HFF-Myc (cell line): Measurements from ENCODE around the gene TRIM47.

Experiments used
- DNase-seq: peaks from one replicate; pipeline ENCODE4 v3.0.0-alpha.2; 2011; ENCODE audit warnings: low read depth; ENCODE audit errors: extremely low read depth
- H3K4me3 ChIP-seq: replicated peaks from 2 replicates; pipeline ENCODE4 v1.5.1; 2011; ENCODE audit warnings: low read depth, mild to moderate bottlenecking, control low read depth, low read length
- CTCF ChIP-seq: IDR thresholded peaks from 2 replicates; pipeline ENCODE4 v1.5.1; 2012; ENCODE audit warnings: mild to moderate bottlenecking, low read depth, low read length, control low read depth; ENCODE audit errors: missing control alignments

Gene TRIM47

GRCh38 chr17:75831032-75831571, 47.3 kb downstream of the TRIM47 start:
- no peak for DNase-seq
- TF ChIP-seq CTCF = no peak
- no peak overlapping the region for H3K4me3 ChIP-seq

DNA sequence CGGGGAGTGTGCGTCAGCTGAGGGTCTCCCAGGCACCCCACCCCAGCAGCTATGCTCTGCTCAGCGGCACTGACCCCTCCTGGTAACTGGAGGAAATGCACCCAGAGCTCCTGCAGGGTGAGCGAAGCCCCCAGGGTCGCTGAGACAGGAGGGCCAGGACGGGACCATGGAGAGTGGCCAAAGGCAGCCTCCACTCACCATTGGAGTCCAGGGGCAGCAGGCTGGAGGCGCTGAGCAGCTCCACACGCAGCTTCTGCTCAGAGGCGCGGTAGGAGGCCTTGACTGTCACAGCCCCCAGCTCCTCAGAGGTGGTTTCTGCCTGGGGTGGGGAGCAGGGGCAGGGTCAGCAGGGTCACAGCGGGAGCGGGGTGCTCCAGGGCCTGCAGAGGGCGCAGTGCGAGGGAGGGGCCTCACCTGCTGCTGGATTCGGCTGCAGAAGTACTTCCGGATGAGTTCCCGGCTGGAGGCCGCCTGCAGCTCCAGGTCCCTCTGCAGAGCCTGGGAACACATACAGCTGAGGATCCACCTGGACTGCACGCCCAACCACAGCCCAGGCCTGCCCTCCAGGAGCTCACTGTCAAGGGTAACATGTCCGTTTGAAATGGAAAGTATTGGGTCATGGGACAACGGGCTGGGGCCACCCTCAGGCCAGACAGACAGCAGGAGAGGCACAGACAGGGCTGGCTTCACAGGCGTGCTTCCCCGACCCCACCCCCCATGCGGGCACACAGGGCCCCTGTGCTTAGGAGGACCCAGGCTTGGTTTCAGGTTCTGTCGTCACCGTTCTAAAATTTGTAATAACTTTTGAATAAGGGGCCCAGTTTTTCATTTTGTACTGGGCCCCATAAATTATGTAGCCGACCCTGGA, 48.0 kb downstream of the TRIM47 start:
- H3K4me3 ChIP-seq = no peak overlapping the region
- no peak for DNase-seq
- TF ChIP-seq CTCF = peak; percentile 48

DNA sequence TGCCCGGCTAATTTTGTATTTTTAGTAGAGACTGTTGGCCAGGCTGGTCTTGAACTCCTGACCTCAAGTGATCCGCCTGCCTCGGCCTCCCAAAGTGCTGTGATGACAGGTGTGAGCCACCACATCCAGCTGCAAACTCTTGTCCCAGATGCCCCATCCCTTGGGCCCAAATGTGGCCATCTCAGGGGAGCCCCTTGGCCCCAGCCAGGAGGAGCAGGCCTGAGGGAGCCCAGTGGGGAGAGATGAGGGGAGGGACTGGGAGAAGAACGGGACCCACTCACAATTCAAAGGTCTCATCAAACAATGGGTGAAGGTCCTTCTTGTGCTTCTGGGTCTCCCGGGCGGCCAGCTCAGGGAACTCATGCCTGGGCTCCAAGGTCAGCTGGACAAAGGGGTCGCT, 48.6 kb downstream of the TRIM47 start:
- DNase-seq = no peak
- no peak for TF ChIP-seq CTCF
- no peak overlapping the region for H3K4me3 ChIP-seq

DNA sequence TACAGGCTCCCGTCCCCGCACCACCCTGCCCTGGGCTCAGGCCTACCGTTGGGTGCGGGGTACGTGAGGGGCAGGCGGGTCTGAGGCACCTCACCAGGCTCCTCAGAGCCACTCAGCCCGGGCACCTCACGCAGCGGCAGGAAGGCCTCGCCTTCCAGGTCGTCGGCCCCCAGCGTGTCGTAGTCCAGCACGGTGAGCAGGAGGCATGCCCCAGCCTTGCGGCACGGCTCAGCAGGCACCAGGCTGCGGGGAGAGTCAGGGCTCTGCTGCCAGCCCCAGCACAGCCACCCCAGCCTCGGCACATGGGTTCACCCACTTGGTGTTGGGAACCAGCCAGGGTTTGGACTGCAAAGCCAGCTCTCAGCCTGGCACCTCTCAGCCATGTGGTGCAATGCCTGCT, 49.6 kb downstream of the TRIM47 start:
- TF ChIP-seq CTCF = no peak
- H3K4me3 ChIP-seq = no peak overlapping the region
- DNase-seq = no peak

- no peak overlapping the region for H3K4me3 ChIP-seq
- DNase-seq = no peak
- no peak for TF ChIP-seq CTCF
These were observed 50.3 kb downstream of the TRIM47 start for GRCh38 chr17:75828076-75828400.

DNA sequence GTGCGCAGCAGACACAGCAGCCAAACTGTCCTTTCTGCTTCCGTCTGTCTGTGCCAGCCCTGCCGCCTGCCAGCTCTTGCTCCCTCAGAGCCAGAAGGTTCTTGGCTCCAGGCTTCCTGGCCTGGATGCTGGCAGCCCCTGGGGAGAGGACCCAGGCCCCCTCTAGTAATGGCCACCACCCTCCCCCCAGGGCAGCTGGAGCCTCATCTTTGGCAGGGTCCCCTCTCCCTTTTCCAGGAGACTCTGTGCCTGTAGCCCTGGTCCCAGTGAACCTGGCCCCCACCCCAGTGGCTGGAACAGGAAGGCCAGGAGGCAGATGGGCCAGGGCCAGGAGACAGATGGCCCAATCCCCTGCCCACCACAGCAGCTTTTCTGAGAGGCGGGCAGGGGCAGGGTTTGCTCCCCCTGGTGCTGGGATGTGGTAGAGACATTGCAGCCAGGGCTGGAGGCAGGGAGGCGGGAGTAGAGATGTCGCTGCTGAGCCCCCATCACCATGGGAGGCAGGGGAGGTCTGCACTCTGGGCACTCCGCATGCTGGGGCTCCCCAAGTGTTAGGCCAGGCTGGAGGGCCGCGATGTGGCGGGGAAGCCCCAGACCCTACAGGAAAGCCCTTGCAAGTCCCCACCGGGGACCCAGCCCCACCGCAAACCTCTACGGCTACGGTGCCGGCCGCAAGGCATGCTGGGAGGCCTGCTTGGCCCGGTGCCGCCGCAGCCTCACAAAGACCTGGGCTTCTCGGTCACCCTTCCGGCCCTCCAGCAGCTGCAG, 50.9 kb downstream of the TRIM47 start:
- DNase-seq = no peak
- peak; percentile 72 for TF ChIP-seq CTCF
- H3K4me3 ChIP-seq = no peak overlapping the region
